NCI-H1417 treated with DMSO at 0.1 percent for 48 hours (cell line): ENCODE data around the gene SYCE1.
"Not testable (repeated sequence)": the region's sequence is repeated elsewhere in the genome, so short reads cannot be mapped to it uniquely, and the experiment has no call there.

Experiments
- DNase-seq: peaks from one replicate; lab custom pipeline; 2025; lab: John Stamatoyannopoulos, UW

Gene SYCE1

DNA sequence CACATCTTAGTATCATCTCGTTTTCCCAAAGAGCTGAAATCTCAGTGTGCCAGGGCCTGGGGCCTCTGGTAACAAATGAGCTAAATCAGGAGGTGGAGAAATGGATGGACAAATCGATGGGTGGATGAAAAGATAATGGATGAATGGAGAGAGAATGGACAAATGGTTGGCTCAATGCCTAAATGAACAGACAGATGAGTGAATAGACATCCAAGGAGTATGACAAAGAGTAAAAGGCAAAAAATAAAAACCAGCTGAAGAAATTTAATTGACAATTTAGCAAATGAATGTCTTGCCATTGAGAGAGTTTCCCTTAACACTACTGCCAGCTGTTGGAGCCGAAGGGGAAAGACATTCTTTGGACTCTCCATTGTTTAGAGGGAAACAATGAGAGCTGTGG is 8.0 kb downstream of the SYCE1 start:
- no peak for DNase-seq

GRCh38 chr10:133555521-133555920 is 9.9 kb downstream of the SYCE1 start:
- DNase-seq = no peak

GRCh38 chr10:133554600-133554999 is 10.8 kb downstream of the SYCE1 start:
- DNase-seq = no peak

GRCh38 chr10:133544506-133544905 is 20.9 kb downstream of the SYCE1 start:
- DNase-seq = no peak

- not testable (repeated sequence) for DNase-seq
Measured at GRCh38 chr10:133541441-133541975, 23.9 kb downstream of the SYCE1 start.

DNA sequence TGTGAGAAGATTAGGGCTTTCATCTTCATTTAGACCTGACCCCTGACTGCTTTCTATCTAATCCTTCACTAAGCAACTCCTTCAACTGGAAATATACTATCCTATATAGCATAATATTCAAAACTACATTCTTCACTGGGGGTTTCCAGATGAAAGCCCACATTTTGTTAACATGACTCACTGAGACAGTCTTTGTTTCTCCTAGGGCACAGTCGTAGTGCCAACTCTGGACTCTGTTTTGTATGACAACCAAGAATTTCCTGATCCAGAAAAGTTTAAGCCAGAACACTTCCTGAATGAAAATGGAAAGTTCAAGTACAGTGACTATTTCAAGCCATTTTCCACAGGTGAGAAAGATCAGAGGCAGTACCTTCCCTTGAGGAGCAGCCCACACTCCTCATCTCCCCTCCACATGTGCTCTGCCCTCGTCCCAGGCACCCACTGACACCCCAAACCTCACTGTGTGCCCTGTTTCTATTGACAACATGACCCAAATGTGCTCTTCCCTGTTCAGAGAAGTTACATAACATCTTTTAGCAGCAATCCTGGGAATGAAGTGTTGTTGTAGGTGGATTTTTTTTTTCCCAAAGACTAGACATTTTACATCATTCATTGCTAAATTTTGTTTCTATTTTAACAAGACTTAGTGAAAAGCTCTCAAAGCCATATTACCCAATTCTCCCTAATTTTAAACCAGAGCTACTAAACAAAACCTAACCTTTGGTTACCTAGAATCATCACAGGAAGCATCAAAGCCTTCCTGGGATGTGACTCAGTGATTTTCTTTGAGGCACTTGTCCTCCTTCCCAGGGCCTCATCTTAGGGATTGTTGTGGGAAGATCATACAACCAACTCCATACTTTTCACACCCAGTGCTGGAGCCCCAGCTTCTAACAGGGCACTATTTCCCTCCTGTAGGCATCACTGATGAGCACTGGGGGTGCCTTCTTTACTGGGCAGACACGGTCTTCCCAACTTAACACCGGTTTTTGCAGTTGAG is 27.5 kb downstream of the SYCE1 start:
- DNase-seq = no peak

GRCh38 chr10:133536198-133536597 is 29.2 kb downstream of the SYCE1 start:
- DNase-seq = no peak

- no peak for DNase-seq
Measured at GRCh38 chr10:133534417-133534816, 31.0 kb downstream of the SYCE1 start.

- DNase-seq = no peak
Measured at GRCh38 chr10:133532871-133533270, 32.5 kb downstream of the SYCE1 start.

DNA sequence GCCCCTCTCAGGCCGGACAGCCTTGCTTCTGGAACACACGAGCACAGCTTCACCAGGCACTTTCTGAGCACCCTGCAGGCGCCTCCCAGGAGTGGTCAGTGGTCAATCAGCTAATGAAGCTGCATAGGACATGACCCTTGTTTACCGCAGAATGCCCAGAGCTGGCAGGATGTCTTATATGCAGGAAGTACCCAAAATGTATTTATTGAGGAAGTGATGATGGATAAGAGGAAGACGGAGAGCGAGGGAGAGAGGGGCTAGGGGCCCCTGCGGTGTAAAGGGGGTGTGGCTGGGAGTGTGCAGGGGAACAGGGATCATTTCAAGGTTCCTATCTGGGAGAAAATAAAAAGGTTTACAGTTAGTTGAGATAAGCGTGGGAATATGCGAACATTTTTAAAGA is 34.9 kb downstream of the SYCE1 start:
- DNase-seq = no peak

GRCh38 chr10:133529576-133529946 is 35.8 kb downstream of the SYCE1 start:
- DNase-seq = no peak

DNA sequence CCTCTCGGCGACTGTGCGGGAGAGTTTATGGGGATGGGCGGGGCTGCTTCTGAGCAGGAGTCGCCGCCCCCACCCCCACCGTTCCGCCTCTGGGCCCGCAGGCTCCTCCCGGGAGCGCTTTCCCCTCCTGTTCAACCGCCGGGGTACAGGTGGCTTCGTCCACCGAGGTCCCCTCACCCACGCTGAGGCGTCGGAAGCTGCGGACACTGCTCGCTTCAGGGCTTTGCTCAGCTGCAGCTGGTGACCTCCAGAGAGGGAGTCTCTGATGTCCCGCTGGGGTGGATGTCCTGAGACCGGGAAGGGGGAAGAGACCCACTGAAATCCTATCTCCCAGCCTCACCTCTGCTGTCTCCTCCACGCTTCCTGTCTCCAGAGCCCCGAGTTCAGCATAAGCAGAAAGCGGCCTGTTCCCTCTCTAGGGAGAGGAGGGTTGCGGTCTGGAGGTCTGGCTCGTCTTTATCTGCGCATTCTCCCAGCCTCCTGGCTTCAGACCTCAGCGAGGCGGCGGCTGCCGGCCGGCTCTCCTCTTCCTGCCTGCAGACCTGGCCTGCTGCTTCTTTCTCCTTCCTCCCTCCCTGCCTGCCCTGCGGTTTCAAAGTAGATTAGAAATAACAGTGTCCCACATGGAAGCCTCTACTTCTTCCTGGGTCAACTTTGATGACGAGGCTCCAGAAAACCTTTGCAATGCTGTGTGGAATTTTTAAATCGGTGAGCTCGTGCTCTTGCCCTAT is 36.4 kb downstream of the SYCE1 start:
- DNase-seq = no peak

GRCh38 chr10:133528296-133528844 is 37.0 kb downstream of the SYCE1 start:
- DNase-seq = no peak

DNA sequence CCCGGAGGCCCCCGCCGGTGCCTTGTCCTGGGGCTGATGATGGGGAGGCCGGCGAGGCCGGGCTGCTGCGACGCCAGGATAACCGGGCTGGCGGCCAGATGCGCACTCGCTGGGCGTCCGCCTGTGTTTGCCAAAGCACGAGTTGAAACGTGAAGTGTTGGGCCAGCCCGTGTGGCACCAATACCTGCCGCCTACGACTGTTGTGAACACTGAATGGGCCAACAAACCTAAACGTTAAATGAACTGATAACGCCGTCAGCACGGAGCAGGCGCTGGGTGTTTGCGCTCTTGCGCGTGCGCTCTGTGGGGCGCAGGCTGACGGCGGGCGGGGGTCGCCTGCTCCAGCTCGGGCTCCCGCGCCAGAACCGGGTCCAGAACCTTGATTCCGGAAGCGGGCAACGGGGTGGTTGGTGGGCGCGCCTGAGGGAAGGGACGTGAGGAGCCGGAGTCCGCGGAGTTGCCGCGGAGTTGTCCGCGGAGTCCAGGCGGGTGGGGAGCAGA is 37.6 kb downstream of the SYCE1 start:
- no peak for DNase-seq

DNA sequence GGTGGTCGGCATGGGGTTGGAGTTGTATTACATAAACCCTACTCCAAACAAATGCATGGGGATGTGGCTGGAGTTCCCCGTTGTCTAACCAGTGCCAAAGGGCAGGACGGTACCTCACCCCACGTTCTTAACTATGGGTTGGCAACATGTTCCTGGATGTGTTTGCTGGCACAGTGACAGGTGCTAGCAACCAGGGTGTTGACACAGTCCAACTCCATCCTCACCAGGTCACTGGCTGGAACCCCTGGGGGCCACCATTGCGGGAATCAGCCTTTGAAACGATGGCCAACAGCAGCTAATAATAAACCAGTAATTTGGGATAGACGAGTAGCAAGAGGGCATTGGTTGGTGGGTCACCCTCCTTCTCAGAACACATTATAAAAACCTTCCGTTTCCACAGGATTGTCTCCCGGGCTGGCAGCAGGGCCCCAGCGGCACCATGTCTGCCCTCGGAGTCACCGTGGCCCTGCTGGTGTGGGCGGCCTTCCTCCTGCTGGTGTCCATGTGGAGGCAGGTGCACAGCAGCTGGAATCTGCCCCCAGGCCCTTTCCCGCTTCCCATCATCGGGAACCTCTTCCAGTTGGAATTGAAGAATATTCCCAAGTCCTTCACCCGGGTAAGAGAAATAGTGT is 38.3 kb downstream of the SYCE1 start, which contains the start of gene CYP2E1:
Gene CYP2E1 (plus strand): TSS at position 407 of the 632 bp plus-strand sequence. CDS start 33 bp downstream, at position 440.
- no peak for DNase-seq

GRCh38 chr10:133525444-133525843 is 39.9 kb downstream of the SYCE1 start:
- no peak for DNase-seq

DNA sequence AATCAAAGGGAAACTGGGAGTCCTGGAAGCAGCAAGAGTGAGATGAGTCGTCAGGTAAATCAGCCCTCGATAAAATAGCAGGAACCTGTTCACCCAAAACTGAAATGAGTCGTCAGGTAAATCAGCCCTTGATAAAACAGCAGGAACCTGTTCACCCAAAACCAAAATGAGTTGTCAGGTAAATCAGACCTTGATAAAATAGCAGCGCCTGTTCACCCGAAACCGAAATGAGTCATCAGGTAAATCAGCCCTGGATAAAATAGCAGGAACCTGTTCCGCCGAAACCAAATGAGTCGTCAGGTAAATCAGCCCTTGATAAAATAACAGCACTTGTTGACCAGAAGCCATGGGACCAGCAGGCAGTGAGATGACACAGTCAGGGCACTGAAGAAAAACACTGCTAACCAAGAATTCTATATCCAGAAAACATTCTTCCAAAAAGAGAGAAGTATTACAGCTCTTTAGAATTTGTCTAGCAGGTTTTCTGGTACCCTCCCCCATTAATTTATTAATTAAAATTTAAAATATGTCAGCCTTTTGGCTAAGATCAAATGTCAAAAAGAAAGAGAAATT is 41.7 kb downstream of the SYCE1 start:
- no peak for DNase-seq

GRCh38 chr10:133520193-133520738 is 45.1 kb downstream of the SYCE1 start:
- DNase-seq = no peak

GRCh38 chr10:133518517-133518916 is 46.9 kb downstream of the SYCE1 start:
- DNase-seq = not testable (repeated sequence)

DNA sequence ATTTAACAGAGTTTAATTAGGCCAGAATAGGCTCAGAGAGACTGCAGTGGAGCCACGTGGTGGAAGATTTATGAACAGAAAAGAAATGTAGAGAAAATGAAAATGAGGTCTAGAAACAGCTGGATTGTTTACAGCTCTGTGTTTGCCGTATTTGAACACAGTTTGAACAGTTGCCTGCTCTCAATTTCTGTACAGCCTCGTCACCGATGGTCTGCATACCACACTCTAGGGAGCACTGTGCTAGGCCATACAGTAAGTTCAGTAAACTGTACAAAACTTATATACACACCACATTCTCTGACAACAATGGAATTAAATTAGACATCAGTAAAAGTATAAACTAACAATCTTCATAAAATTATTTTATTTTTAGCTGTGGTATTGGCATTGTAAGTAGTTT is 49.3 kb downstream of the SYCE1 start:
- DNase-seq = no peak

DNA sequence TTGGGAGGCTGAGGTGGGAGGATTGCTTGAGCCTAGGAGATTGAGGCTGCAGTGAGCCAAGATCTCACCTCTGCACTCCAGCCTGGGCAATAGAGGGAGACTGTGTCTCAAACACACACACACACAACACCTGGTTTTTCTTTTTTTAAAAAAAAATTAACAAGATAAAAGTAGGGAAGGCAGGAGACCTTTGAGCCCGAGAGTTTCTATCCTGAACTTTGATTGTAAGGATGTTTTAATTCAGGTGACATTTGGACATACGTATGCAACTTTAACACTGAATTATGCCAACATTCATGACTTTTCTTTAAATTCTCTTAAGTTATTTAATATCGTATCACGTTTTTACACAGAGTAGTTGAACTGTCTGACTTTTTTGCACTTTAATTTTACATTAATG is 49.9 kb downstream of the SYCE1 start:
- DNase-seq = no peak
